IPS-20b (cell line): ENCODE data around the gene DHX15.

ENCODE experiments used
- H3K27ac ChIP-seq: one replicate; pipeline ENCODE4 v1.5.1; 2013; ENCODE audit warnings: low read length
- H3K27me3 ChIP-seq: 2 replicates; pipeline ENCODE4 v1.6.1; 2013; ENCODE audit warnings: mild to moderate bottlenecking, low read length, inconsistent platforms; ENCODE audit not compliant: insufficient read depth
- H3K36me3 ChIP-seq: 2 replicates; pipeline ENCODE4 v1.6.1; 2013; ENCODE audit warnings: low read depth, mild to moderate bottlenecking, inconsistent platforms, low read length, moderate library complexity; ENCODE audit not compliant: insufficient read depth
- H3K4me1 ChIP-seq: 2 replicates; pipeline ENCODE4 v1.6.1; 2013; ENCODE audit warnings: mild to moderate bottlenecking, control low read depth, inconsistent platforms, low read length, moderate library complexity; ENCODE audit not compliant: insufficient read depth
- H3K4me3 ChIP-seq: 2 replicates; pipeline ENCODE4 v1.5.1; 2013; ENCODE audit warnings: mild to moderate bottlenecking, low read length, inconsistent platforms
- H3K9ac ChIP-seq: 2 replicates; pipeline ENCODE4 v1.6.1; 2013; ENCODE audit warnings: low read depth, mild to moderate bottlenecking, inconsistent platforms, low read length, moderate library complexity
- H3K9me3 ChIP-seq: 2 replicates; pipeline ENCODE4 v1.6.1; 2013; ENCODE audit warnings: mild to moderate bottlenecking, low read depth, low read length, inconsistent platforms; ENCODE audit not compliant: insufficient read depth

Gene DHX15

DNA sequence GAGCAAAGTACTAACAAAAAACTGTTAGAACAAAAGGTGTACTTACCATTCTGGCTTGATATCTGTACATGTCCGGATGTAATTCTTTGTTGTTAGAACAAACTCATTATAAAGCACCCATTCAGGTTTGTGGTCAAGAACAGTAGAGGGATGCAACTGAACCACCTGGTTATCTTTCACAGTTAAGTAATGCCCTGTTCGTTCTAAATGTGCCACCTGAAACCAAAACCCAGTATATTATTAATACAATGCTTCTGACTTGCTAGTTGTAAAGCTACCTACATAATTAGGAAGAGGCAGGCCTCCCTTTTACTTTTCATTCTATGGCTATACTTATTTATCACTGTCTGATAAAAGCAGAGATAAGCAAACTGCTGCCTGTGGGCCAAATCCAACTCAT is 54.8 kb downstream of the DHX15 start:
- Histone ChIP-seq H3K9me3 (no peaks in the 10 kb centered on the region), H3K27ac (no peak overlapping the region), H3K36me3 (peaks cover 97% of the 10 kb centered on the region), H3K4me3 (no peak overlapping the region), H3K4me1 (no peaks in the 10 kb centered on the region), H3K27me3 (no peaks in the 10 kb centered on the region), H3K9ac (no peak overlapping the region)

DNA sequence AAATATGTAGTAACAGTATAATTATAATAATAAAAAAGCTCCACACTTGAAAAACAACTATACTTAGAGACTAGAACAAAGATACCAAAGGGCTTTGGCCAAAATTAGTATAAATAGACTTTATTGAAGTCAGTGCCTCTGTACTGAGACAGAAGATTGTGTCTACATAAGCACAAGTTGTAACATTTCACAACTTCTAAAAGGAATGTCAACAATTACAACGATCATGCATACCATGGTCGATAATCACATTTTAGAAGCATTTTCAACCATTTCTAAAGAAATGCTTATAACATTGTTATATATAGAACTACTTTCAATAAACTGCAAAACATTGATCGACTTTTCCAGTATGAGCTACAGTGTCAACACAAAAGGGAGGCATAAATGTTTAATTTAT is 57.0 kb downstream of the DHX15 start:
- no peaks in the 10 kb centered on the region for H3K4me1 ChIP-seq
- H3K27ac ChIP-seq, result no peak overlapping the region
- peaks cover 97% of the 10 kb centered on the region for H3K36me3 ChIP-seq
- H3K9me3 ChIP-seq, result no peaks in the 10 kb centered on the region
- no peaks in the 10 kb centered on the region for H3K27me3 ChIP-seq
- no peak overlapping the region for H3K4me3 ChIP-seq
- no peak overlapping the region for H3K9ac ChIP-seq

DNA sequence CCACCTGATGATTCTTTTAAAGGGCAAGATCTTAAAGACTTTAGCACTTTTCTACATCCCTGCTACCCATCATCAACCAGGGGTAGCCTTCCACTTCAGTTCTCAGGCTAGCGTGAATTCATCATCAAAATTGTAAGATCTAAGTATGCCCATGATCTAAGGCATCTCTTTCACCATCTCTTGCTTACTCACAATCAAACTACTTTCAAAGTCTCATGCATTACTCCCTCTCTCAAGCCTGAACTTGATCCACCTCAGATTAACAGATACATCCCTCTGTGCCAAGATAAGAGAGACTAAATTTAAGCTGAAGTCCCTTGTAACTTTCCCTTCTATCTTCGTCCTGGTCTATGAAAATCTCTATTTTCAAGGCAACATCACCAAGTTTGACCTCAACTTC is 62.8 kb downstream of the DHX15 start:
- no peaks in the 10 kb centered on the region for H3K9me3 ChIP-seq
- no peaks in the 10 kb centered on the region for H3K27me3 ChIP-seq
- peaks cover 93% of the 10 kb centered on the region for H3K36me3 ChIP-seq
- H3K4me1 ChIP-seq, result no peaks in the 10 kb centered on the region
- no peak overlapping the region for H3K4me3 ChIP-seq
- H3K27ac ChIP-seq, result no peak overlapping the region
- no peak overlapping the region for H3K9ac ChIP-seq

DNA sequence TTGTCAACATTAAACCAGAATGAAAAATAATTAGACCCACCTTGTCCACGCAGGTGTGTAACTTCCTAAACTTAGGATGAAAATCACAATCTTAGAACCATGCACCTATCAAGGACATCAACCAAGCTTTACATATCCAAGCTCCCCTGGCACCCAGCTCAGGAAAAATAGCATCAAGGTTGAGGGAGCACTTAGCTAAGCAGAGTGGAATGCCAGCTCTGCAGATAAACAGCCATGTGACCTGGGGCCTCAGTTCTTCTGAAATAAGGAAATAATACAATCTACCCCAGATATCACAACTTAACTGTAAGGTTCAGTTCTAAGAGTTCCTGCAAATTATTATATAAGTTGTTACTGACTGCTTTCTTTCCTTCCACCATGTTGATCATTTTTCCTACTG is 64.7 kb downstream of the DHX15 start:
- Histone ChIP-seq H3K27ac (no peak overlapping the region), H3K36me3 (peaks cover 75% of the 10 kb centered on the region), H3K9me3 (no peaks in the 10 kb centered on the region), H3K27me3 (no peaks in the 10 kb centered on the region), H3K4me1 (no peaks in the 10 kb centered on the region), H3K4me3 (no peak overlapping the region), H3K9ac (no peak overlapping the region)

DNA sequence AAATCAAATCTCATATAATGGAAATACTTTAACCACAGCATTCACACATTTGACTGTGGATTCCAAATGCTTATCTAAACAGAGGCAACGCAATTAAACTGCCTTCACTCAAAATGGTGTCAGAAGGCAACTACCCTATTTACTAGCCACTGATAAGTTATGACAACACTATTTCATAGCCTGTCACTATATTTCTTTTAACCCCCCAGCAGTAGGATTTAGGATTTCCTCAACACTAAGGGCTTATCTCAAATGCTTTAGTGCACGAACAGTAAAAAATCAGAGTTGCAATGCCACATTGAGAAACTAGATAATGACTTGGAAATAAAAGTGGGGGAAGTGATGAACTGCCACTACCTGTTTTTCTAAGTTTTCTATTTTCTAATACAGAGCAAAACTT is 66.7 kb downstream of the DHX15 start:
- H3K36me3 ChIP-seq, result peaks cover 65% of the 10 kb centered on the region
- H3K4me1 ChIP-seq, result no peaks in the 10 kb centered on the region
- H3K27ac ChIP-seq, result no peak overlapping the region
- no peak overlapping the region for H3K9ac ChIP-seq
- H3K4me3 ChIP-seq, result no peak overlapping the region
- H3K9me3 ChIP-seq, result no peaks in the 10 kb centered on the region
- no peaks in the 10 kb centered on the region for H3K27me3 ChIP-seq

DNA sequence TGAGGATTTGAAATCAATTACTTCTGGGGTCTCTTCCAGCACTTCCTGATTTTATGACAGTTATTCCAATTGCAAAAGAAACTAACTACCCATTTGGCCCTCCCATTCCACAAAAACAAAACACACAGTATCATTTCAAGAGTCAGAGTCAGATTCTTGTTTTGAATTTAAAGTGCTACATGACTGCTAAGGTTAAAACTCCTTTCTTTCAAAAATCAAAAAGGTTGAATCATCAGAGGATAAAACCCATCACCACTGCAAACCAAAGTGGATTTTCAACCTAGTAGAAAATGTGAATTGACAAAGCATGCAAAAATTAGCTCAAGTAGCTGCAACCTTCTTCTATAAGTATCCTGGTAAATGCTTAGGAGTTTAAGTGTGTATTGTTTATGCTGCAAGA is 67.4 kb downstream of the DHX15 start:
- H3K4me3 ChIP-seq, result no peak overlapping the region
- no peak overlapping the region for H3K27ac ChIP-seq
- H3K4me1 ChIP-seq, result peaks cover under 1% of the 10 kb centered on the region; the same call in 1 of the 2 replicates
- H3K27me3 ChIP-seq, result no peaks in the 10 kb centered on the region
- peaks cover 57% of the 10 kb centered on the region for H3K36me3 ChIP-seq
- no peaks in the 10 kb centered on the region for H3K9me3 ChIP-seq
- no peak overlapping the region for H3K9ac ChIP-seq

DNA sequence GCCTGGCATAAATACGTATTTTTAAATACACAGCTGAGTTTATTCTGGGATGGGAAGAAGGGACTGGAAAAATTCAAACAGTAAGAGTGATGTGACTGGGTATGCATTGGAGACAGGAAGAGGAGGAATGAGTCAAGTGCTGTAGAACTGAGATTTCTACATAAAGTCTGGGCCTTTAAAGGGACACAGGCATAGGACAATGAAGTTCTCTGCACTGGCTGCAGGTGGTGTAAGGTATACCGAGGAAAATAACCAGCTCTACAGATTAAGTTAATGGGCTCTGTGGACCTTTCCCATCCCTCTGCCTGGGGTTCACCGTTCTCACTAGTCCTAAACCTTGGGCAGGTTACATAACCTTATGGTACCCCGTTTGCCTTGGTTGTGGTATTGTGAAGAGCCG is 68.7 kb downstream of the DHX15 start:
- Histone ChIP-seq H3K27me3 (no peaks in the 10 kb centered on the region), H3K9me3 (no peaks in the 10 kb centered on the region), H3K27ac (no peak overlapping the region), H3K9ac (no peak overlapping the region), H3K4me1 (peaks cover 12% of the 10 kb centered on the region), H3K4me3 (no peak overlapping the region), H3K36me3 (peaks cover 47% of the 10 kb centered on the region)

DNA sequence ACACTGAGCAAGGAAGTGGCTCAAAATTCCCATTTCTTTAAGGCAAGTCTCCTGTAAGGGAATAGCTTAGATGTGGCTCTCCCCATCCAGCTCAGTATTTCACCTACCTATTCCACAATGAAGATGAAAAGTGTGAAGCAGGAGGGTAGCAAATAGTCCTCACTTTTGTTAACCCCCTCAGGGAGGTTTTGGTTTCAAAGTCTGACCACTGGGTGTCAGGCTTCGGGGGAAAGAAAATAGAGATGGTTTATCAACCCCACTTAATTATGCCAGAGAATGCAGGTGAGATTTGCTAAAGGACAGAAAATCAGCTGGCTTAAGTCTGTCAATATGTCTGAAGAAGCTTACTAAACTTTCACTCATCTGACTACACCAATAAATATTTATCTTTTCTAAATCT is 69.5 kb downstream of the DHX15 start:
- Histone ChIP-seq H3K27ac (no peak overlapping the region), H3K27me3 (no peaks in the 10 kb centered on the region), H3K9ac (no peak overlapping the region)

DNA sequence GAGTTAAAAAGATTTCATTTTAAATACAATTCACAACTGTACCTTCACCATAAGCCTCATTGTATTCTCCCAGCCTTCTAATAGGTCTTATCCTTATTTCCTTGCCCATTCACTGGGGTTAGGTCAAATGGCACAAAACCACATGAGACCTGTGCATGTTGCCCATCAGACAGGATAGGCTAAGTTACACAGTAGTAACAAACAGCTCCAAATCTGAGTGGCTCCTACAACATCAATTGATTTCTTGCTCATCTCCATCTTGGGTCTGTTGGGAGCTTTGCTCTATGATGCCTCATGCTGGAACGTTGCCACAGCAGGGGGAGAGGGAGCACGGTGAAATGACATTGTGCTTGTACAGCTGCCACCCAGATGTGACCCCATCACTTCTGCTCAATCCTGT is 70.6 kb downstream of the DHX15 start:
- Histone ChIP-seq H3K9me3 (no peaks in the 10 kb centered on the region), H3K27me3 (no peaks in the 10 kb centered on the region), H3K9ac (no peak overlapping the region)

More for the DNA sequence above, 69.5 kb downstream of the DHX15 start:
- Histone ChIP-seq H3K4me3 (no peak overlapping the region), H3K4me1 (peaks cover 19% of the 10 kb centered on the region), H3K9me3 (no peaks in the 10 kb centered on the region), H3K36me3 (peaks cover 39% of the 10 kb centered on the region)

DNA sequence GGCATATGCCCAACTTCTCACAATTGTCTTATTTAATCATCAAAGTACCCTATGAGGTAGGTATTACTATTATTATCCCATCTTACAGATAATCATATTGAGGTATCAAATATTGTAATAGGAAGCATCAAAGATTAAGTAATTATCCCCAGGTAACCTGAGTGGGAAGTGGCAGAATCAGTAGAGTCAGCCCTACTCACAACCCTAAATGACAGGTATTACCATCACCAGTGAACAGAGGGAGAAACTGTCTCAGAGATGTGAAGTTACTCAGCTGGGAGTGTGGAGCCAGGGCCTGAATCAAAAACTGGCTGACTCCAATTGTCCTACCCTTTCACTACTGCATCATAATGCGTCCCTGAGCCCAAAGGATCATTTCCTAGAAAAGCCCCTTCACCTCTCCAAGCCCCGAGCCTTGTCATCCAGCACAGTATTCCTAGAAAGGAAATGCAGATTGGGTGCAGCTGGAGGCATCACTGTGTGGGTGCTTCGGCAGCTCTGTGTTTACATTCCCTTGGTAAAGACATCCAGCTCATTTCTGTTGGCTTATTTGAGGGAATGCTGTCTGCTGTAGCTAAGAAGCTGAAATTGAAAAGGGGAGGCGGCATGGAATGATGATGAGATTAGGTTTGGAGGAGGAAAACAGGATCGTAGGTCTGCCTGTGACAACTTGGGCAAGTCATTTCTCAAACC is 72.8 kb downstream of the DHX15 start:
- Histone ChIP-seq H3K27ac (no peak overlapping the region), H3K4me3 (no peak overlapping the region), H3K9me3 (no peaks in the 10 kb centered on the region), H3K4me1 (peaks cover 33% of the 10 kb centered on the region), H3K36me3 (peaks cover 19% of the 10 kb centered on the region), H3K9ac (no peak overlapping the region), H3K27me3 (no peaks in the 10 kb centered on the region)

More for the DNA sequence above, 70.6 kb downstream of the DHX15 start:
- Histone ChIP-seq H3K4me3 (no peak overlapping the region), H3K27ac (no peak overlapping the region), H3K4me1 (peaks cover 23% of the 10 kb centered on the region), H3K36me3 (peaks cover 36% of the 10 kb centered on the region)

DNA sequence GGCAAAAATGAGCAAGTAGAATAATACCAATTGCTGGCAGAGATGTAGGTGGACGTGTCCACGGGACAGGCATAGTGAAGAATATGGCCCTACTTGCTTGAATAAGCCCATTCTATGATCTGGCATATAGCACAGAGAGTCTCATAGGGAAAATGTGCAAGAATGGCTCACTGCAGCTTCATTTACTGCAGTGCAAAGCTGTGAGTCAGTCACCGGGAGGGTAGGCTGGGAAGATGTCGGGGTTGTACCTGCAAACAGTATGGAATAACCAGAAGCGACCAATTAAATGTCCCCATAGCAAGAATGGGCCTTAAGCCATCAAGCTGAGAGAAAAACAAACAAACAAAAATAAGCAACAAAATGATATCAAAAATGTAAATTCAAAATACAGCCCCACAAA is 74.3 kb downstream of the DHX15 start:
- H3K9ac ChIP-seq, result peak overlapping the region; percentile 33; the same call in 1 of the 2 replicates
- H3K27me3 ChIP-seq, result no peaks in the 10 kb centered on the region
- no peaks in the 10 kb centered on the region for H3K9me3 ChIP-seq
- no peak overlapping the region for H3K4me3 ChIP-seq
- peaks cover 19% of the 10 kb centered on the region for H3K36me3 ChIP-seq
- H3K4me1 ChIP-seq, result peaks cover 33% of the 10 kb centered on the region
- no peak overlapping the region for H3K27ac ChIP-seq

DNA sequence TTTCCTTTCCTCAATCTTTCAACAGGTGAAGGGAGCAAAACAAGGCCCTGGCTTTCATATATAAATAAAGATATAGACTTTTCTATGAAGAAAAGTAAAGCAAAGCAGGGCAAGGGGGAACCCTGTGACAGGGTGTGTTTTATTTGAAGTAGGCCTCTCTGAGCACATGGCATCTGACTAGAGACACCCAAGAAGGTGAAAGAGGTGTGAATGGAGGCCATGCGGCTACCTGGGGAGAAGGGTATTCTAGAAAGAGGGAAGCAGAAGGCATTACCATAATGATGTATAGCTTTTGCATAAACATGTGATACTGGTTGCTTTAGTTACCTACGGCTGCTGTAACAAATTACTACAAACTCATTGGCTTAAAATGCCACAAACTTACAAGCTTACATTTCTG is 75.8 kb downstream of the DHX15 start:
- H3K9ac ChIP-seq, result no peak overlapping the region
- H3K27ac ChIP-seq, result no peak overlapping the region
- peaks cover 8% of the 10 kb centered on the region for H3K36me3 ChIP-seq
- peaks cover 33% of the 10 kb centered on the region for H3K4me1 ChIP-seq
- no peak overlapping the region for H3K4me3 ChIP-seq
- no peaks in the 10 kb centered on the region for H3K9me3 ChIP-seq
- H3K27me3 ChIP-seq, result no peaks in the 10 kb centered on the region
